Measurements from ENCODE around the gene EXOC6. TPM values are rescaled to one million over a fixed set of nuclear protein-coding genes. Genes with fewer than 3 reads are reported as not detected.

EXOC6 gene
- polyA plus RNA-seq, 1 donor (not counting 4 experiments of a cell fraction or from before 2014, with no cell fraction given), result 1.2 TPM

GRCh38 chr10:93062514-93063143 lies 214.3 kb downstream of the EXOC6 start:
- TF ChIP-seq, protein P1, sequence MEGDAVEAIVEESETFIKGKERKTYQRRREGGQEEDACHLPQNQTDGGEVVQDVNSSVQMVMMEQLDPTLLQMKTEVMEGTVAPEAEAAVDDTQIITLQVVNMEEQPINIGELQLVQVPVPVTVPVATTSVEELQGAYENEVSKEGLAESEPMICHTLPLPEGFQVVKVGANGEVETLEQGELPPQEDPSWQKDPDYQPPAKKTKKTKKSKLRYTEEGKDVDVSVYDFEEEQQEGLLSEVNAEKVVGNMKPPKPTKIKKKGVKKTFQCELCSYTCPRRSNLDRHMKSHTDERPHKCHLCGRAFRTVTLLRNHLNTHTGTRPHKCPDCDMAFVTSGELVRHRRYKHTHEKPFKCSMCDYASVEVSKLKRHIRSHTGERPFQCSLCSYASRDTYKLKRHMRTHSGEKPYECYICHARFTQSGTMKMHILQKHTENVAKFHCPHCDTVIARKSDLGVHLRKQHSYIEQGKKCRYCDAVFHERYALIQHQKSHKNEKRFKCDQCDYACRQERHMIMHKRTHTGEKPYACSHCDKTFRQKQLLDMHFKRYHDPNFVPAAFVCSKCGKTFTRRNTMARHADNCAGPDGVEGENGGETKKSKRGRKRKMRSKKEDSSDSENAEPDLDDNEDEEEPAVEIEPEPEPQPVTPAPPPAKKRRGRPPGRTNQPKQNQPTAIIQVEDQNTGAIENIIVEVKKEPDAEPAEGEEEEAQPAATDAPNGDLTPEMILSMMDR (optimal IDR thresholded peaks at IDR 0.05 in 1 of 3, IDR thresholded peaks at IDR 0.05 in 1 of 3, conservative IDR thresholded peaks at IDR 0.05 in 1 of 3; ENCODE audit: extremely low read depth in 1 of 3, insufficient read depth in 2 of 3, low read length in 3 of 3), result peak; percentile 28 to 83 (median 76)
- no peak for TF ChIP-seq EZH2 (IDR thresholded peaks at IDR 0.05; ENCODE audit: low read length)
- Histone ChIP-seq H3K27ac (ENCODE audit: control insufficient read depth, insufficient read depth, low read length) (no peak overlapping the region), H3K27me3 (ENCODE audit: control insufficient read depth, extremely low read depth, insufficient read depth, low read length) (peaks cover 87% of the 10 kb centered on the region), H2AFZ (ENCODE audit: control insufficient read depth, low read length) (peak overlapping the region; percentile 79), H3K79me2 (ENCODE audit: control insufficient read depth, insufficient read depth, low read length) (no peaks in the 10 kb centered on the region), H3K9me3 (ENCODE audit: control insufficient read depth, low read depth, low read length) (no peaks in the 10 kb centered on the region), H3K4me2 (ENCODE audit: control insufficient read depth, extremely low read depth, insufficient read depth, low read depth, low read length) (peak overlapping the region; percentile 71), H3K4me3 (ENCODE audit: control insufficient read depth in 2 of 3, extremely low read depth in 1 of 3, insufficient read depth in 2 of 3, low read depth in 1 of 3, low read length in 3 of 3) (peak overlapping the region in 1 of 3 experiments; percentile 43), H3K9ac (ENCODE audit: control insufficient read depth, extremely low read depth, insufficient read depth, low read length) (no peak overlapping the region), H3K36me3 (ENCODE audit: control insufficient read depth in 2 of 2, extremely low read depth in 1 of 2, insufficient read depth in 2 of 2, low read length in 2 of 2) (no peaks in the 10 kb centered on the region), H4K20me1 (ENCODE audit: control insufficient read depth, extremely low read depth, insufficient read depth, low read length) (peaks cover 6% of the 10 kb centered on the region), H3K9me1 (ENCODE audit: control insufficient read depth, extremely low read depth, insufficient read depth, low read length) (no peaks in the 10 kb centered on the region), H3K4me1 (ENCODE audit: control insufficient read depth, extremely low read depth, insufficient read depth, low read length) (peaks cover 6% of the 10 kb centered on the region)
- DNase-seq (ENCODE audit: low read depth, low spot score) (no peak), FAIRE-seq (no peak)
- dilution Hi-C loops (cut with MboI; ENCODE audit: extremely low pct_ligation_motif_present, low sequenced_read_pairs), result no loop called here

- dilution Hi-C loops (cut with MboI; ENCODE audit: extremely low pct_ligation_motif_present, low sequenced_read_pairs), result no loop called here
- DNase-seq (ENCODE audit: low read depth, low spot score) (no peak), FAIRE-seq (no peak)
- Histone ChIP-seq H3K4me1 (ENCODE audit: control insufficient read depth, extremely low read depth, insufficient read depth, low read length) (peaks cover 6% of the 10 kb centered on the region), H2AFZ (ENCODE audit: control insufficient read depth, low read length) (no peak overlapping the region), H3K9me3 (ENCODE audit: control insufficient read depth, low read depth, low read length) (no peaks in the 10 kb centered on the region), H3K27me3 (ENCODE audit: control insufficient read depth, extremely low read depth, insufficient read depth, low read length) (peaks cover 94% of the 10 kb centered on the region), H3K36me3 (ENCODE audit: control insufficient read depth in 2 of 2, extremely low read depth in 1 of 2, insufficient read depth in 2 of 2, low read length in 2 of 2) (no peaks in the 10 kb centered on the region), H3K79me2 (ENCODE audit: control insufficient read depth, insufficient read depth, low read length) (no peaks in the 10 kb centered on the region), H3K9me1 (ENCODE audit: control insufficient read depth, extremely low read depth, insufficient read depth, low read length) (no peaks in the 10 kb centered on the region), H3K4me2 (ENCODE audit: control insufficient read depth, extremely low read depth, insufficient read depth, low read depth, low read length) (no peak overlapping the region), H3K27ac (ENCODE audit: control insufficient read depth, insufficient read depth, low read length) (no peak overlapping the region), H3K9ac (ENCODE audit: control insufficient read depth, extremely low read depth, insufficient read depth, low read length) (no peak overlapping the region), H4K20me1 (ENCODE audit: control insufficient read depth, extremely low read depth, insufficient read depth, low read length) (peaks cover 6% of the 10 kb centered on the region), H3K4me3 (ENCODE audit: control insufficient read depth in 2 of 3, extremely low read depth in 1 of 3, insufficient read depth in 2 of 3, low read depth in 1 of 3, low read length in 3 of 3) (no peak overlapping the region)
- TF ChIP-seq, protein P1 (optimal IDR thresholded peaks at IDR 0.05 in 1 of 3, IDR thresholded peaks at IDR 0.05 in 1 of 3, conservative IDR thresholded peaks at IDR 0.05 in 1 of 3; ENCODE audit: extremely low read depth in 1 of 3, insufficient read depth in 2 of 3, low read length in 3 of 3), result no peak
- TF ChIP-seq EZH2 (IDR thresholded peaks at IDR 0.05; ENCODE audit: low read length), result peak; percentile 91
Measured at GRCh38 chr10:93063144-93063976, 215.0 kb downstream of the EXOC6 start.
